HG02885 (cell line): ENCODE data around the gene RWDD4.

Experiments used
- ATAC-seq: cut with Tn5 transposase; IDR thresholded peaks from one replicate; pipeline ENCODE4 v1.9.1; 2021; ENCODE audit warnings: mild to moderate bottlenecking; ENCODE audit not compliant: unreplicated experiment, poor library complexity

RWDD4 gene

DNA sequence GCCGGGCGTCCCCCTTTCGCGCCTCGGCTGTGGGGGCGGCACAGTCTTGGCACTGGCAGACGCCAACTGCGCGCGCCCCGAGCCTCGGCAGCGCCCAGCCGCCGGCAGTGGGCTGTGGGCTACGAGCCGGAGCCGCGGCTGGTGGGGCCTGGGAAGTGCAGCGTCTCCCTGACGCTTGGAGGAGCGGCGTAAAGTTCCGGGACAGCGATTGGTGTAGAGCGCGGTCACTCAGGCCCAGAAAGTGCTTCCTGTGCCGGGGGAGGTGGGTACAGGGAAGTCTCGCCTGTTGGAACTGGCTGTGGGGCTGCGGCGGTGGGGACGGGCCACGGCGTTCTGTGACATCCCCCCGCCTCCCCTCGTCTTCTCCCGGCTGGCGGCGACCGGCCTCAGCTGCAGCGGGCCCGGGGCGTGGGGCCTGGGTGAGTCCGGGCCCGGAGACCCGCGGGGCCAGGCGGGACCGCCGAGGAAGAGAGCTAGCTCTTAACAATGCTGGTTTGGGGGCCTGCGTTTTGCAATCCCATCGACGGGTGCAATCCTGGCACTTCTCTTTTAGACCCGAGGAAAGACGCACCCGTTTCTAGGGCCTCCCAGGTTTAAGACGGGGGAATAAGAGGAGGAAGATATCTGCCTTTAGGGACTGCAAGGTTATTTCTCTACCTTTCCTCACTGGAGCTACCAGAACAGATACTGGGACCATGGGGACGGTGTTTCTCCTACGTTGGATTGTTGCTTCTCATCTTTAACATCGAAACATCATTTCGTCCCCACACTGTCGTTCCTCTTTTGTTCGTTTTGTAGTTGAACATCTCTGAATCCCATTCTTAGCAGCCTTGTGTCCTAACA is at the start of gene RWDD4, which contains the start of gene TRAPPC11:
RWDD4 (minus strand) TSS at position 157 of the 843 bp plus-strand sequence. CDS start 233 bp downstream, outside the sequence.
TRAPPC11 (plus strand) TSS at position 265 of the 843 bp plus-strand sequence. CDS start 4,575 bp downstream, outside the sequence.
- ATAC-seq: peak; percentile 99

DNA sequence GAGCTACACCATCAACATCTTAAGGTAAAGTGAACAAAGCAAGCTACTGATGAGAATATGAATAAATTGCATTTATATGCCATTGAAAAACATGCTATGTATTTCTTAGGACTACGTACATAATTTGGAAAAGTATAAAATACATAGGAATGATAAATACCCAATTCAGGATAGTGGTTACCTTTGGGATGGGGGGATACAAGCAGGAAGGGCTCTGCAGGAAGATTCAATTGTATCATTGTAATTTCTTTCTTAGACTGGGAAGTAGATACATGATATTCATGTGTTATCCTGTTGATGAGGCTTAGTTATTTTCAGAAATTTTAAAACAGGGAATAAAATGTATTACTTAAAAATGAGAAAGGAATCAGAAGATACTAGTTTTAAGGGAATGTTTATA is 43.5 kb upstream of the RWDD4 start:
- no peak for ATAC-seq

DNA sequence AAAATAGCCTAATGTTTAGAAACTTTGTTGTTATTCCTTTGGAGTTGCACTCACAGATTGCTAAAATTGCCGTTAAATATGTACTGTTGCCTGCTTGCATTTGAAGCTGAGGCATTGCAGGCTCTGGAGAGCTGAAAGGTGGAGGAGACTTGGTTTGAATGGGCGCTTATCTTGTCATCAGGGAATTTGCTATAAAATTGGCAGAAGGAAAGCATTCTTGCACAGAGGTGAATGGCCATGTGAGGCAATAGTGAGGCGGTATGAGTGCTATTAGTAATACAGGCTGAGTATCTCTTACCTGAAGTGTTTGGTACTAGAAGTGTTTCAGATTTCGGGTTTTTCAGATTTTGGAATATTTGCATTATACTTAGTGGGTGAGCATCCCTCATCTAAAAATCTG is 41.4 kb upstream of the RWDD4 start:
- ATAC-seq: no peak

DNA sequence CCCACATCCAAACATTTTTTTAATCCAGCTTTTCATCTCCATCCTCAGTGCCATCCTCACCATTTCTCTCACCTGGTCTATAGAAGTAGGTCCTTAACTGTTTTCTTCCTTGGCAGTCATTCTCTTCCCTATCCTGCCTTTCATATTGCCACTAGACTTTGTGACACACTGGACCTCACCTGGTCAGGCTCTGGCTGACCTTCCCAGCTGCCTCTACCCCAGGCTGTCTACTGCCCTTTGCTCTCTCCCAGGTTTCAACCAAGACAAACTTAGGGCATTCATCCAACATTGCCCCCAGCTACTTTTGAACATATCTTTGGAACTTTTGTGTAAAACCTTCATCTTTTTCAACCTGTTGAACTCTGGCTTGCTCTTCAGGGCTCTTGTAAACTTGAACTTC is 39.9 kb upstream of the RWDD4 start:
- ATAC-seq: no peak

DNA sequence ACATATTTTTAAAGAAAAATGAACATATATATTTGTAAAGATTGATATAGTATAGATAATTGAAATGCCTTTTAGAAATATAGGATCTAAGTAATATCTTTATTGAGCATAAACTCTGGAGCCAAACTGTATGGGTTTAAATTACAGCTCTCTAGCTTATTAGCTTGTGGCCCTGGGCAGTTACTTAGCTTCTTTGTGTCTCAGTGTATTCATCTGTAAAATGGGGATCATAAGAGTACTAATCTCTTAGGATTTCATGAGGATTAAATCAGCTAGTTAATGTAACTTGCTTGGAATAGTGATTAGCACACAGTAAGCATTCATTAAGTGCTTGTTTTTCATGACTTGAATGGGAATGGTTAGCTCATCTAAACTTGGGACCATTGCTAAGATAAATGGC is 32.9 kb upstream of the RWDD4 start:
- ATAC-seq: no peak

DNA sequence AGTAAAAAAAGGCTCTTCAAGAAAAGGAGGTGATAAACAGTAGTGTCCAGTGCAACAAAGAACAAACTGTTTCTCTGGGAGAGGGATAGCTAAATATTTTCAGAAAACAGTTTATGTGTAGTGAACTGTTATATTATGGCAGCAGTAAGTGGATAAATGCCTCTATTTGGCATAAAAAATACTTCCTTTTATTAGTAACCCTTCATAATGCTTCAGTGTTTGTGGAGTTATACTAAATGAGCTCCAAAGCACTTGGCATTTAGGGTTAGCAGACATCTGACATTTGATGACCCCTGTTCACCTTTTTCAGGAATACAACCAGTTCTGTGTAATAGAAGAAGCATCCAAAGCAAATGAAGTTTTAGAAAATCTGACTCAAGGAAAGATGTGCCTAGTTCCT is 32.0 kb upstream of the RWDD4 start:
- no peak for ATAC-seq

DNA sequence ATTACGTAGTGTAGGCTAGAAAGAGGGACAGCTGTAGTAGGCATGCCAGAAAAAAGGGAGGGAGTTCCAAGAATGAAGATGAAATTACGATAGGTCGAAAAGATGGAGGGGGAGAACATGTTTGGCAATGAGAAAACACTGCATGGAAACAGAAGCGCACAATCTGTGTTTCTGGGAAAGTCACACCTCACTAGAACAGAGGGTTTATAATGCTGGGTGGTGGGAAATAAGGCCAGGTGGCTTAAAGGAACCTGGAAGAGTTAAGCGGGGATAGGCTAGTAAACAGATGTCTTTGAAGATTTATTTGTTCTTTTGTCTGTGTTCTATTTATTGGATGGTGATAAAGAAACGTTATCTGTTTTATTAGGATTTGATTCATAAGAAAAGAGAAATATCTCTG is 29.2 kb upstream of the RWDD4 start:
- ATAC-seq: no peak

DNA sequence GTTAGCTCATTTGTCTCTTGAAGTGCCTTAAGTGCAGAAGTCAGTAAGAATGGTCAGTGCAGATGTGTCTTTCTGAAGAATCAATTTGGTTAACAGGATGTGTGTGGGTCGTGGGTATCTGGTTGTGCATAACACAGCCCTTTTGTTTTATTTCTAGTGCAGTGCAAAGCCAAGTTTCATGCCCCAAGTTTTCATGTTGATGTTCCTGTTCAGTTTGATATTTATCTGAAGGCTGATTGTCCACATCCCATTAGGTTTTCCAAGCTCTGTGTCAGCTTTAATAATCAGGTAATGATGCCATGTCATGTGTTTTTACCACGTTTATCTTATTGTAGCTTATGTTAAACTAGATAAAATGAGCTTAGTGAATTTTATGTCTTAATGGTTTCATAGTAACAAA is 27.5 kb upstream of the RWDD4 start:
- no peak for ATAC-seq

DNA sequence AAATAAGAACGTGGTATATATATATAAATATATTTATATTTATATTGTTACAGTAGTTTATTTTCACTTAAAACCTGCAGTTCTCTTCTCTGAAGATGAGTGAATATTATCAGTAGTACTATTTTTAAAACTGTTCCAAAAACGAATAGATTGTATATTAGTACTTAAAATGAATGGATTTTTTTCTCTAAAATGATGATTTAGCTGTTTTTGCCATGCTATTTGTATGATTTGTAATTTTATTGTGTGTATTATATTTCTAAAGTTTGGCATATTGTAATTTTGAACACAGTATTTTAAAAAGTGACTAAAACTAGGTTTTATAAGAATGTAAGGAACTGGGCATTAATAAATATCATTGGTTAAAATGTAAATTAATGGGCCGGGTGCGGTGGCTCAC is 22.1 kb upstream of the RWDD4 start:
- no peak for ATAC-seq

DNA sequence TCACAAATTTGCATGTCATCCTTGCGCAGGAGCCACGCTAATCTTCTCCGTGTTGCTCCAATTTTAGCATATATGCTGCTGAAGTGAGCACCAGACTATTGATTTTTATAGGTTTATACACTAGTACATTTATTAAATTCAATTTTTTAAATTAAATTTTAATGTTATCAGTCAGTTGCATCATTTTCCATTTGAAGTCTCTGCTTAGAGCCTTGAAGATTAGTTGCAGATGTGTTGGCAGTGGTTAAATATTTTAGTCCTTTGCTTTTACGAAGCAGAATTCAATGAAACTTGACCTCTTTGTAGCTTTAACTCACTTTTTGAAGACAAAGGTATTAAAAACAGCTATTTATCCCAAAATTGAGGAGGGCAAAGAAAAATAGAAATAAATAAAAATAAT is 16.6 kb upstream of the RWDD4 start:
- no peak for ATAC-seq

DNA sequence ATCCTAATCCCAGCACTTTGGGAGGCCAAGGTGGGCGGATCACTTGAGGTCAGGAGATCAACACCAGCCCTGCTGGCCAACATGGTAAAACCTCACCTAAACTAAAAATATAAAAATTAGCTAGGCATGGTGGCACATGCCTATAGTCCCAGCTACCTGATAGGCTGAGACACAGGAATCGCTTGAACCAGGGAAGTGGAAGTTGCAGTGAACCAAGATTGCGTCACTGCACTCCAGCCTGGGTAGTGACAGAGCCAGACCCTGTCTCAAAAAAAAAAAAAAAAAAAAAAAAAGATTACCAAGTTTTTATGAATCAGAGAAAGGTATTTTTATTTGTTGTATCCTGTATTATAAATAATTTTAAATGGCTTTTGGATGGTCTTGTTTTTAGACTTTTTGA is 15.2 kb upstream of the RWDD4 start:
- ATAC-seq: no peak

DNA sequence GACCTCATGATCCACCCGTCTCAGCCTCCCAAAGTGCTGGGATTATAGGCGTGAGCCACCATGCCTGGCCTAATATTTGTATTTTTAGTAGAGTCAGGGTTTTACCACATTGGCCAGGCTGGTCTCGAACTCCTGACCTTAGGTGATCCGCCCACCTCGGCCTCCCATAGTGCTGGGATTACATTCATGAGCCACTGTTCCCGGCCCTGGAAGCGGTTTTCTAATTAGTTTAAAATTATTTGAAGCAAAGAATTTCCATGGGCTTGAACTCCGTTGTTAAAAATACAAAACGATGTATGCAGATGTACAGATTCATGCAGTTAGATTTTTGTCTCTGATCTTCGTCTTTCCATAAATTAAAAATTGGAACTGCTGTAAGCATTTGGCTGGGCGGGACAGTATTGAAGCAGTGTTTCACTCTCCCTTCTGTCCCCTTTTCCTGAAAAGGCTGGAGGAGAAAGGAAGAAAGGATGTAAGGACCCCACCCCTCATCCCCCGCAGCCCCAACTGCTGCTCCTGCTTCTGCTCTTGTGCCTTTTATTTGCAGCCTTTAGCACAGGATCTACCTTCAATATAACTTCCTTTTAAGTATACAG is 12.1 kb upstream of the RWDD4 start:
- no peak for ATAC-seq

DNA sequence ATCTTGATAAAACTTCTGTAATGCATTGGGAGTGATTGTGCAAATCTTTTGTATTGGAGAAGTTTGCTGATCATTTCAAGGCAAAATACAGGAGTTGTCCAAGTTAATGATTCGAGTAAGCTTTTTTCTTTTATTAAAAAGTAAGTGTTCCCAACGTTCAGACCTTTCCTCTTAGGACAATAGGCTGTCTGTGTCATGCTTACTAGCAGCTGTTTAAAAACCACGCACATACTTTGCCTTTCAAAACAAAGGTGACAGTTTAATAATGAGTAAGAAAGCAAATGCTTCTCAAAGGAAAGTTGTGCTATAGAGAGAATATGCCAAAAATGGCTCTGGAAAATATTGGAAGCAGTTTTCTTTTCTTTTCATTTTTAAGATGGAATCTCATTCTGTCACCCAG is 11.3 kb upstream of the RWDD4 start:
- no peak for ATAC-seq

DNA sequence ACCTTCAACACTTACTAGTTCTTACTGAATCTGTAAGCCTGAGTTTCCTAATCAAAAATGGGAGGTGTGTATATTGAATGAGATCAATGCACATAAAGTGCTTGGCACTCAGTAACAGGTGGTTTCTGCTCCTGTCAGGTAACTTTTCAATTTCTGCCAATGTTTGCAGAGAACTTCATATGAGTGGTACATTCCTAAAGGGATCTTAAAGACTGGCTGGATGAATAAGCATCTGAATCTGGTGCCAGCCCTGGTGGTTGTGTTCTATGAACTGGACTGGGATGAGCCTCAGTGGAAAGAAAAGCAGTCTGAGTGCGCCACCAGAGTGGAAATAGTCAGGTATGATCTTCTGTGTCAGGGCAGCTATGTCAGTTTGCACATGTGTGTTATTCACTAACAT is 7.1 kb upstream of the RWDD4 start:
- no peak for ATAC-seq

DNA sequence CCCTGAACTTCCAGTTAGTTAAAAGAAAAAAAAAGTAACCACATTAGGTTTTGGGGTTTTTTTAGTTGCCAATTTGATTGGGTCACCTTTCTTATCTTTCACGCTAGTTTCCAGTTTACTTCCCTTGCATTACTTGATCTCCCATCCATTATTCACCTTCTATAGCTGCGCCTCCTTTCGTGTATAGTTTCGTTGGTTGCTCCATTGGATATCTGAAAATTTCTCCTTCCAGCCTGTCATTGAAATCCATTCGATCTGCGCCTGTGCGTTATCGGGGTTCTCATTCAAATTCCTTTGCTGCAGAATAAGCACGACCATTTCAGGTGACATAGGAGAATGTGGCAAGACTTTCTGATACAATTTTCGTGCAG is 872 bp upstream of the RWDD4 start:
- ATAC-seq: no peak

DNA sequence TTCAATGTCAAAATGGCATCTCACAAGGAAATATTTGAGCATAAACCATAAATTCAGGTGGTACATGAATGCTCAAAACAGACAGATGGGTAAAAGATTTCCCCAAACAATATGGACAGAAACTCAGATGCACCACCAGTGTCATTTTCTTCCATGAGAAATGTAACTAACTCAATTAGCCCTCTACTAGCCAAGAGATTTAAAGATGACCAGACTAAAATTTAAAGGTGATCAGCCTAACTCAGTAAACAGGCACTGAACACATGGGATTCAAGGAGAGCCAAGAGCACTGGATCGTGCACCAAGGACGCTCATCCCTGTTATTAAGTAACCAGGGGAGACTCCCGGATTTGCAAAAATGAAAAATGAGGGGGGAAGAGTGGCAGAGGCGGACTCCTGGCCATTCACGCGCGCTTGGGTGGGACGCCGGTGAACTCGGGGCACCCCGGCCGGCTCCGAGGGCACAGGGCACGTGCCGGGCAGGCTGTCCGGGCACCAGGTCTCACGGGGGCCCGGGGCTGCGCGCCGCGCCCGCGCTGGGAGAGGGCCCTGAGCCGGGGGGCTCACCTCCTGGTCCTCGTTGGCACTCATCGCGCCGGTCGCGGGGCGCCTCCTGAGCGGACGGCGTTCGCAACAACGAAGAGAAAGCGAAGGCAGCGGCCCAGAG is 490 bp downstream of the RWDD4 start:
- ATAC-seq: no peak

DNA sequence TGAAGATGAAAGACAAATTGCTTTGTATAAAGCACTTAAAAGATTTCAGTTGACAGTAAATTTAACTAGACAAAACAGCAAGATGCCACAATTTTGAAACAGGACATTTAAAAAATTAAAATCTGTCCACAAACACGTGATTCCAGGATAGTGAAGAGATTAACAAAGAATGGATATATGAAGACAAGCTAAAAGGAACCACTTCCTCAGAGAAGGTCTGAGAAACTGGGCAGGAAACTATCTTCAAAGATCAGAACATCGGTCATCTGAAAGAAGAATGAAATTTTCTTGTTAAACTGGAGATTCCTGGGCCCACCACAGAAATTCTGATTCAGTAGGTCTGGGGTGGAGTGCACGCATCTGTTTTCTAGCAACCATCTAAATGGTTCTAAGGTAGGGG is 1.4 kb downstream of the RWDD4 start:
- no peak for ATAC-seq

DNA sequence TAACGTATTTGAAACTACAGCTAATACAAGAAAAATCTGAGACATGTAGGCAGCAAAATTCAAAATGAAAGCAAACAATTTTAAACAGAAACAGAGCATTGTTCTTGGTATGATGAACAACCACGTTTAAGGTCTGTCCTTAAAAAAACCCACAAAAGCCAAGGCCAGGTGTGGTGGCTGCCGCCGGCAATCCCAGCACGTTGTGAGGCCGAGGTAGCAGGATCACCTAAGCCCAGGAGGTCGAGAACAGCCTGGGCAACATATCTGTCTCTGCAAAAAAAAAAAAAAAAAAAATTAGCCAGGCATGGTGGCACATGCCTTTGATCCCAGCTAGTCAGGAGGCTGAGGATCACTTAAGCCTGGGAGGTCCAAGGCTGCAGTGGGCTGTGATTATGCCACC is 13.7 kb downstream of the RWDD4 start:
- no peak for ATAC-seq

DNA sequence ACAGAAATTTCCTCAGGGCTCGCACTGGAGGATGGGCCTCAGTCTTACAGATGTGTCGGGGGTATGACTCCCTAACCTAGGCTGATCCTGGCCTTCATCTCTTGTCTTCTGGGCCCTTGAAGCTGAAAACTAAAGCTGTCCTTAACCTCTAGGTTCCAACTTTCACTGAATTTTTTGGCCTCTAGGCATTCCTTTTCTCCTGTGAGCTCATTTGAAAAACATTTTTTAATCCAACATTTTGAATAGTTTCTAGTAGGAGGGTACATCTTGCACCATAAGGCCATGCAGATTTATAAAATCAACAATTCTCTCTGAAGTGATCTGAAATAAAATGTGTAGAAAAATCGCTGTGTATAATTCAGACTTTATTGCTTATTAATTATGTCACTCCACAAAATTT is 19.7 kb downstream of the RWDD4 start:
- ATAC-seq: no peak

DNA sequence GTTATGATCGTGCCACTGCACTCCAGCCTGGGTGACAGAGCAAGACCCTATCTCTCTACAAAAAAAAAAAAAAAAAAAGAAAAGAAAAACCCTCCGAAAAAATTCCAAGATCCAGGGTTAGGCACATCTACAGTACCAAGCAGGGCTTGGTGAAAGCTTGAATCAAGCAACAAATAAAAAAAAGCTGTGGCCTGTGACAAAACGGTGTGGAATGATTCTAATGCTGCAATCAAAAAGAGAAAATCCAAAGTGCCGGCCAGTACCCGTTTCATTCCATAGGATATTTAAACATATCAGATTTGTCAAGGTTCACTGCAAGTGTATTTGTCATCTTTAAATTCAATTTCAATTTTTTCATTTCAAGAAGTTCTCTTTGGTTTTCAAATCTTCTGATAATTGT is 20.5 kb downstream of the RWDD4 start:
- no peak for ATAC-seq

DNA sequence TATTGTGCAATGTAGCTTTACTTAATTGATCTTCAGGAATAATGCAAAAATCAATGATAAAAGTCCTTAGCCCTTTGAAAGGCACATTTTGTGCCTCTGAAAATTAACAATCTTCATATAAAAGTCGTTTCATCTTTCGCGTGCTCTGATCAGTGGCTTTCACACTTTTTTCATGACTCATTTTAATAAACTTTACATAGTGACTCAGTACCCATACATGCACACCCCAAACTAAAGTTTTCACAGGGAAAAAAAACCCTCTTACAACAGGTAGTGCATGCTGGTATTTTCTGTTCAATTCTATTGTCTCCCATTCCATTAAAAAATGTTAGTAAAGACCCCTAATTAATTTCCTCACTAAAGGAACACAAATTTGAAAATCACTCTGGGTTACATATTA is 21.5 kb downstream of the RWDD4 start:
- ATAC-seq: no peak
